Measurements from ENCODE around the gene SYF2.

SYF2 gene

GRCh38 chr1:25247829-25248754, 15.8 kb upstream of the SYF2 start:
- Histone ChIP-seq H4K8ac (ENCODE audit: low read depth, low read length) (no peak overlapping the region), H3K14ac (ENCODE audit: low read length) (peak overlapping the region; percentile 82)
- no CpG with 5 or more reads among the region's 30 CpGs for WGBS, 2 donors (ENCODE audit: extremely low coverage in 2 of 2, insufficient read length in 2 of 2, insufficient replicate concordance in 1 of 2)

GRCh38 chr1:25247024-25247828, 14.9 kb upstream of the SYF2 start, which contains the start of gene RSRP1:
Gene RSRP1 (minus strand): TSS chr1:25247454. CDS start chr1:25246963, 491 bp downstream.
- H4K91ac ChIP-seq (ENCODE audit: low read depth, low read length, poor library complexity), result no peak within 1 kb of the TSS
- H3K4me2 ChIP-seq (ENCODE audit: insufficient read depth, low read length, poor library complexity, severe bottlenecking), result peak within 1 kb of the TSS; percentile 97
- no peak within 1 kb of the TSS for H2BK12ac ChIP-seq (ENCODE audit: low read length)
- H3K79me1 ChIP-seq (ENCODE audit: low read depth, low read length), result peaks cover 7% of the 10 kb centered on the region
- peak within 1 kb of the TSS; percentile 21 for H2AK5ac ChIP-seq (ENCODE audit: low read depth, low read length)
- no peaks in the 10 kb centered on the region for H3K9me3 ChIP-seq (replicated peaks in 1 of 2; ENCODE audit: control insufficient read depth in 2 of 2, insufficient read depth in 1 of 2, low read depth in 1 of 2, low read length in 2 of 2)
- no peaks in the 10 kb centered on the region for H3K27me3 ChIP-seq (ENCODE audit: control insufficient read depth in 3 of 3, insufficient read depth in 3 of 3, low read depth in 1 of 3, low read length in 3 of 3)
- no peak within 1 kb of the TSS for H4K8ac ChIP-seq (ENCODE audit: low read depth, low read length)
- peak within 1 kb of the TSS; percentile 76 for H2BK120ac ChIP-seq (ENCODE audit: low read depth, low read length)
- peak within 1 kb of the TSS; percentile 87 for H2BK5ac ChIP-seq (ENCODE audit: low read length)
- peak within 1 kb of the TSS; percentile 85 for H3K27ac ChIP-seq (replicated peaks; ENCODE audit: low read length)
- peak within 1 kb of the TSS; percentile 95 for H3K18ac ChIP-seq (ENCODE audit: low read length)
- DNase-seq (ENCODE audit: low spot score), result peak; percentile 99
- peak within 1 kb of the TSS; percentile 89 for H3K4ac ChIP-seq (ENCODE audit: low read length)
- peak within 1 kb of the TSS; percentile 98 for H3K14ac ChIP-seq (ENCODE audit: low read length)
- H3K36me3 ChIP-seq (replicated peaks in 1 of 2; ENCODE audit: control insufficient read depth in 2 of 2, insufficient read depth in 2 of 2, low read length in 2 of 2), result peaks cover 10 to 40% of the 10 kb centered on the region in 2 donors
- no CpG with 5 or more reads among the region's 79 CpGs for WGBS, 2 donors (ENCODE audit: extremely low coverage in 2 of 2, insufficient read length in 2 of 2, insufficient replicate concordance in 1 of 2)
- H3K9ac ChIP-seq (ENCODE audit: low read depth, low read length, poor library complexity), result peak within 1 kb of the TSS; percentile 87
- H3K4me1 ChIP-seq (ENCODE audit: control insufficient read depth in 2 of 2, insufficient read depth in 1 of 2, low read depth in 1 of 2, low read length in 2 of 2), result peaks cover 2 to 15% of the 10 kb centered on the region in 2 donors
- peak within 1 kb of the TSS; percentile 99 for H3K23ac ChIP-seq (ENCODE audit: low read depth, low read length, poor library complexity)
- peak within 1 kb of the TSS; percentile 90 to 99 for H3K4me3 ChIP-seq (ENCODE audit: low read length in 2 of 2)
- H2BK15ac ChIP-seq (ENCODE audit: low read length), result no peak within 1 kb of the TSS
- peak within 1 kb of the TSS; percentile 97 for H2AFZ ChIP-seq (ENCODE audit: low read length)

More at GRCh38 chr1:25247829-25248754, 15.8 kb upstream of the SYF2 start:
- Histone ChIP-seq H2AK5ac (ENCODE audit: low read depth, low read length) (peak overlapping the region; percentile 21), H3K9me3 (replicated peaks in 1 of 2; ENCODE audit: control insufficient read depth in 2 of 2, insufficient read depth in 1 of 2, low read depth in 1 of 2, low read length in 2 of 2) (no peaks in the 10 kb centered on the region), H3K23ac (ENCODE audit: low read depth, low read length, poor library complexity) (peak overlapping the region; percentile 71), H3K4me2 (ENCODE audit: insufficient read depth, low read length, poor library complexity, severe bottlenecking) (peak overlapping the region; percentile 97), H3K27ac (replicated peaks; ENCODE audit: low read length) (peak overlapping the region; percentile 85), H3K27me3 (ENCODE audit: control insufficient read depth in 3 of 3, insufficient read depth in 3 of 3, low read depth in 1 of 3, low read length in 3 of 3) (no peaks in the 10 kb centered on the region), H3K9ac (ENCODE audit: low read depth, low read length, poor library complexity) (peak overlapping the region; percentile 77), H3K4me1 (ENCODE audit: control insufficient read depth in 2 of 2, insufficient read depth in 1 of 2, low read depth in 1 of 2, low read length in 2 of 2) (peaks cover 2 to 15% of the 10 kb centered on the region in 2 donors), H2BK5ac (ENCODE audit: low read length) (peak overlapping the region; percentile 87), H3K18ac (ENCODE audit: low read length) (peak overlapping the region; percentile 95), H3K4me3 (ENCODE audit: low read length in 2 of 2) (peak overlapping the region; percentile 84 to 99), H3K4ac (ENCODE audit: low read length) (no peak overlapping the region), H4K91ac (ENCODE audit: low read depth, low read length, poor library complexity) (no peak overlapping the region), H3K36me3 (replicated peaks in 1 of 2; ENCODE audit: control insufficient read depth in 2 of 2, insufficient read depth in 2 of 2, low read length in 2 of 2) (peaks cover 9 to 31% of the 10 kb centered on the region in 2 donors), H3K79me1 (ENCODE audit: low read depth, low read length) (peaks cover 7% of the 10 kb centered on the region), H2BK12ac (ENCODE audit: low read length) (no peak overlapping the region), H2BK120ac (ENCODE audit: low read depth, low read length) (peak overlapping the region; percentile 72), H2AFZ (ENCODE audit: low read length) (peak overlapping the region; percentile 97), H2BK15ac (ENCODE audit: low read length) (no peak overlapping the region)
- no peak for DNase-seq (ENCODE audit: low spot score)

DNA sequence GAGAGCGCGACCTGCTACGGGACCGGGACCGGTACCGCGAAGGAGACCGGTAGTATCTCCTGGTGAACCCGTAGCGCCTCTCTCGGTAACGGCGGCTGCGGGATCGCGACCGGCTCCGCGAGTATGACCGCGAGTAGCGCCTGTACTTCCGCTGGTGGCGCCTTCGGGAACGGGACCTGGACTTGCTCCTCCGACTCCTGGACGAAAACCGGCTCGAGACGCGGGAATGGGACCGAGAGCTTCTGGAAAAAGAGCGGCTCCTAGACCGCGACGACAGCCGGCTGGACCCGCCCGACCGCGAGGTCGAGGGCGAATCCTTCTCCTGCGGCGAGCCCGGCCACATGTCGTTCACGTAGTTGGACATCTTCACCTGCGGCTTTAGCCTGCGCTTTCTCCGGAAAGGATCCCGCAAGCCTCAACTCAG, 14.3 kb upstream of the SYF2 start:
- H3K79me1 ChIP-seq (ENCODE audit: low read depth, low read length), result peaks cover 7% of the 10 kb centered on the region
- H3K27me3 ChIP-seq (ENCODE audit: control insufficient read depth in 3 of 3, insufficient read depth in 3 of 3, low read depth in 1 of 3, low read length in 3 of 3), result no peaks in the 10 kb centered on the region
- no peak overlapping the region for H2BK15ac ChIP-seq (ENCODE audit: low read length)
- peak overlapping the region; percentile 85 for H3K18ac ChIP-seq (ENCODE audit: low read length)
- WGBS, 2 donors (ENCODE audit: extremely low coverage in 2 of 2, insufficient read length in 2 of 2, insufficient replicate concordance in 1 of 2), result no CpG with 5 or more reads among the region's 53 CpGs
- peak overlapping the region; percentile 98 for H3K14ac ChIP-seq (ENCODE audit: low read length)
- peaks cover 2 to 15% of the 10 kb centered on the region in 2 donors for H3K4me1 ChIP-seq (ENCODE audit: control insufficient read depth in 2 of 2, insufficient read depth in 1 of 2, low read depth in 1 of 2, low read length in 2 of 2)
- H4K91ac ChIP-seq (ENCODE audit: low read depth, low read length, poor library complexity), result no peak overlapping the region
- H2AK5ac ChIP-seq (ENCODE audit: low read depth, low read length), result no peak overlapping the region
- peaks cover 10 to 46% of the 10 kb centered on the region in 2 donors for H3K36me3 ChIP-seq (replicated peaks in 1 of 2; ENCODE audit: control insufficient read depth in 2 of 2, insufficient read depth in 2 of 2, low read length in 2 of 2)
- H3K4me3 ChIP-seq (ENCODE audit: low read length in 2 of 2), result peak overlapping the region; percentile 90 to 99
- H2BK120ac ChIP-seq (ENCODE audit: low read depth, low read length), result peak overlapping the region; percentile 76
- H2AFZ ChIP-seq (ENCODE audit: low read length), result peak overlapping the region; percentile 97
- peak overlapping the region; percentile 82 for H3K27ac ChIP-seq (replicated peaks; ENCODE audit: low read length)
- H3K4me2 ChIP-seq (ENCODE audit: insufficient read depth, low read length, poor library complexity, severe bottlenecking), result peak overlapping the region; percentile 55
- H3K9ac ChIP-seq (ENCODE audit: low read depth, low read length, poor library complexity), result peak overlapping the region; percentile 87
- no peak for DNase-seq (ENCODE audit: low spot score)
- no peaks in the 10 kb centered on the region for H3K9me3 ChIP-seq (replicated peaks in 1 of 2; ENCODE audit: control insufficient read depth in 2 of 2, insufficient read depth in 1 of 2, low read depth in 1 of 2, low read length in 2 of 2)
- peak overlapping the region; percentile 89 for H3K4ac ChIP-seq (ENCODE audit: low read length)
- peak overlapping the region; percentile 87 for H2BK5ac ChIP-seq (ENCODE audit: low read length)
- no peak overlapping the region for H4K8ac ChIP-seq (ENCODE audit: low read depth, low read length)
- no peak overlapping the region for H2BK12ac ChIP-seq (ENCODE audit: low read length)
- peak overlapping the region; percentile 99 for H3K23ac ChIP-seq (ENCODE audit: low read depth, low read length, poor library complexity)

Measured in neuronal stem cell (in vitro differentiated cells).